Erythroblast (primary cell): Measurements from ENCODE around the gene GPATCH2L.

Source experiments
- GATA1 ChIP-seq: IDR thresholded peaks from 2 replicates; pipeline ENCODE4 v1.6.1; 2011; ENCODE audit warnings: low read depth, mild to moderate bottlenecking, control low read depth, low read length, moderate library complexity
- POLR2A ChIP-seq: IDR thresholded peaks from 2 replicates; pipeline ENCODE4 v1.6.1; 2011; ENCODE audit warnings: mild to moderate bottlenecking, low read length

- TF ChIP-seq POLR2A (no peak), GATA1 (no peak)
Measured at GRCh38 chr14:76169776-76170175, 18.1 kb downstream of the GPATCH2L start.
